HL-60/S4 treated with phorbol 12-myristate 13-acetate at 8.2 ng/mL for 4 days and 3 days (cell line): ENCODE measurements around the gene CTAG1B.
"Not testable (repeated sequence)": the region's sequence is repeated elsewhere in the genome, so short reads cannot be mapped to it uniquely, and the experiment has no call there.

Source experiments
- in situ Hi-C: fragments of 300-500 bp; cut with MboI; formaldehyde crosslinking; loops from 2 replicates; pipeline ENCODE4 v1.15.0; 2022; ENCODE audit warnings: low sequenced_read_pairs

The CTAG1B gene

GRCh38 chrX:154619182-154619581 lies at the start of gene CTAG1B:
CTAG1B (minus strand) TSS chrX:154619282; CDS start chrX:154619218, 64 bp downstream.
- in situ Hi-C loops, result not testable (repeated sequence)

GRCh38 chrX:154661899-154662298 lies 42.8 kb upstream of the CTAG1B start:
- in situ Hi-C loops, result no loop called here

- in situ Hi-C loops, result no loop called here
These were observed 42.1 kb upstream of the CTAG1B start for GRCh38 chrX:154661170-154661569.

GRCh38 chrX:154660541-154660940 lies 41.5 kb upstream of the CTAG1B start:
- in situ Hi-C loops, result no loop called here

- in situ Hi-C loops, result no loop called here
These were observed 39.9 kb upstream of the CTAG1B start for GRCh38 chrX:154658957-154659356.

GRCh38 chrX:154658187-154658586 lies 39.1 kb upstream of the CTAG1B start:
- in situ Hi-C loops, result no loop called here

GRCh38 chrX:154657226-154657805 lies 38.2 kb upstream of the CTAG1B start:
- in situ Hi-C loops, result no loop called here

GRCh38 chrX:154655786-154656185 lies 36.7 kb upstream of the CTAG1B start:
- in situ Hi-C loops, result no loop called here

GRCh38 chrX:154655346-154655745 lies 36.3 kb upstream of the CTAG1B start:
- in situ Hi-C loops, result no loop called here

GRCh38 chrX:154654925-154655324 lies 35.8 kb upstream of the CTAG1B start:
- in situ Hi-C loops, result no loop called here

- in situ Hi-C loops, result no loop called here
These were observed 35.3 kb upstream of the CTAG1B start for GRCh38 chrX:154654372-154654771.

GRCh38 chrX:154653413-154653812 lies 34.3 kb upstream of the CTAG1B start, which contains the start of gene CTAG2:
CTAG2 (minus strand) TSS chrX:154653579; CDS start chrX:154653515, 64 bp downstream.
- in situ Hi-C loops, result not testable (repeated sequence)

GRCh38 chrX:154653048-154653401 lies 33.9 kb upstream of the CTAG1B start:
- in situ Hi-C loops, result no loop called here

GRCh38 chrX:154652311-154653047 lies 33.4 kb upstream of the CTAG1B start:
- in situ Hi-C loops, result no loop called here

- in situ Hi-C loops, result no loop called here
These were observed 31.1 kb upstream of the CTAG1B start for GRCh38 chrX:154650221-154650510.

- in situ Hi-C loops, result no loop called here
These were observed 30.6 kb upstream of the CTAG1B start for GRCh38 chrX:154649503-154650220.

GRCh38 chrX:154648931-154649330 lies 29.8 kb upstream of the CTAG1B start:
- in situ Hi-C loops, result no loop called here

- in situ Hi-C loops, result not testable (repeated sequence)
These were observed 26.8 kb upstream of the CTAG1B start for GRCh38 chrX:154645745-154646378.

GRCh38 chrX:154643708-154644107 lies 24.6 kb upstream of the CTAG1B start:
- in situ Hi-C loops, result not testable (repeated sequence)

- in situ Hi-C loops, result not testable (repeated sequence)
These were observed 22.7 kb upstream of the CTAG1B start for GRCh38 chrX:154641740-154642139.

- in situ Hi-C loops, result not testable (repeated sequence)
These were observed 14.6 kb upstream of the CTAG1B start for GRCh38 chrX:154633661-154634060.

GRCh38 chrX:154630949-154631348 lies 11.9 kb upstream of the CTAG1B start:
- in situ Hi-C loops, result not testable (repeated sequence)
